ENCODE measurements around the gene NFIB. TPM values are rescaled to one million over a fixed set of nuclear protein-coding genes. Genes with fewer than 3 reads are reported as not detected.

Gene NFIB
- polyA plus RNA-seq, 1 of the 3 experiments (the other 2 are of a cell fraction), result 9.2 TPM

GRCh38 chr9:14068690-14069089, 245.3 kb downstream of the NFIB start:
- Histone ChIP-seq H2AFZ (ENCODE audit: low read depth) (no peak overlapping the region), H3K9me3 (no peaks in the 10 kb centered on the region), H3K4me3 (ENCODE audit: low read depth in 2 of 2, low read length in 1 of 2) (no peak overlapping the region), H3K4me1 (ENCODE audit: control insufficient read depth in 1 of 2, insufficient read depth in 2 of 2, low read depth in 1 of 2, low read length in 1 of 2) (no peaks in the 10 kb centered on the region; a peak in 2 of 4 replicates), H4K20me1 (ENCODE audit: insufficient read depth) (no peaks in the 10 kb centered on the region), H3K27me3 (ENCODE audit: insufficient read depth) (no peaks in the 10 kb centered on the region), H3K36me3 (replicated peaks in 1 of 2; ENCODE audit: control insufficient read depth in 1 of 2, insufficient read depth in 2 of 2, low read length in 1 of 2) (no peaks in the 10 kb centered on the region), H3K27ac (ENCODE audit: low read depth in 2 of 2, low read length in 1 of 2) (no peak overlapping the region), H3F3A (replicated peaks; ENCODE audit: insufficient read depth) (no peaks in the 10 kb centered on the region), H3K4me2 (no peak overlapping the region), H3K79me2 (ENCODE audit: insufficient read depth) (no peaks in the 10 kb centered on the region), H3K9ac (no peak overlapping the region), H3K9me2 (no peaks in the 10 kb centered on the region)
- 86% methylated on average over 4 of the region's 4 CpGs for WGBS (ENCODE audit: low lambda C conversion rate)
- no peak for DNase-seq
- POLR2A ChIA-PET, result no interaction called here
- CTCF ChIA-PET, result no interaction called here
- TF ChIP-seq SIN3A (IDR thresholded peaks at IDR 0.05; ENCODE audit: borderline replicate concordance, low read depth, low read length) (no peak), TEAD4 (IDR thresholded peaks at IDR 0.05; ENCODE audit: borderline replicate concordance, insufficient read depth) (no peak), RFX5 (IDR thresholded peaks at IDR 0.05; ENCODE audit: low read length) (no peak), POLR2AphosphoS5 (IDR thresholded peaks at IDR 0.05; ENCODE audit: low read depth, low read length) (no peak), NRF1 (IDR thresholded peaks at IDR 0.05; ENCODE audit: low read depth, low read length) (no peak), REST (IDR thresholded peaks at IDR 0.05; ENCODE audit: low read depth, low read length) (no peak), FOSL2 (IDR thresholded peaks at IDR 0.05; ENCODE audit: borderline replicate concordance, low read depth) (no peak), SMC3 (IDR thresholded peaks at IDR 0.05; ENCODE audit: low read depth, low read length) (no peak), NFIC (IDR thresholded peaks at IDR 0.05; ENCODE audit: borderline replicate concordance) (no peak), RAD21 (IDR thresholded peaks at IDR 0.05; ENCODE audit: low read length) (no peak)
- TF ChIP-seq, protein P1, sequence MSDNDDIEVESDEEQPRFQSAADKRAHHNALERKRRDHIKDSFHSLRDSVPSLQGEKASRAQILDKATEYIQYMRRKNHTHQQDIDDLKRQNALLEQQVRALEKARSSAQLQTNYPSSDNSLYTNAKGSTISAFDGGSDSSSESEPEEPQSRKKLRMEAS (IDR thresholded peaks at IDR 0.05; ENCODE audit: low read depth), result no peak
- TF ChIP-seq, protein P2, sequence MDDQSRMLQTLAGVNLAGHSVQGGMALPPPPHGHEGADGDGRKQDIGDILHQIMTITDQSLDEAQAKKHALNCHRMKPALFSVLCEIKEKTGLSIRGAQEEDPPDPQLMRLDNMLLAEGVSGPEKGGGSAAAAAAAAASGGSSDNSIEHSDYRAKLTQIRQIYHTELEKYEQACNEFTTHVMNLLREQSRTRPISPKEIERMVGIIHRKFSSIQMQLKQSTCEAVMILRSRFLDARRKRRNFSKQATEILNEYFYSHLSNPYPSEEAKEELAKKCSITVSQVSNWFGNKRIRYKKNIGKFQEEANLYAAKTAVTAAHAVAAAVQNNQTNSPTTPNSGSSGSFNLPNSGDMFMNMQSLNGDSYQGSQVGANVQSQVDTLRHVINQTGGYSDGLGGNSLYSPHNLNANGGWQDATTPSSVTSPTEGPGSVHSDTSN (IDR thresholded peaks at IDR 0.05), result no peak

DNA sequence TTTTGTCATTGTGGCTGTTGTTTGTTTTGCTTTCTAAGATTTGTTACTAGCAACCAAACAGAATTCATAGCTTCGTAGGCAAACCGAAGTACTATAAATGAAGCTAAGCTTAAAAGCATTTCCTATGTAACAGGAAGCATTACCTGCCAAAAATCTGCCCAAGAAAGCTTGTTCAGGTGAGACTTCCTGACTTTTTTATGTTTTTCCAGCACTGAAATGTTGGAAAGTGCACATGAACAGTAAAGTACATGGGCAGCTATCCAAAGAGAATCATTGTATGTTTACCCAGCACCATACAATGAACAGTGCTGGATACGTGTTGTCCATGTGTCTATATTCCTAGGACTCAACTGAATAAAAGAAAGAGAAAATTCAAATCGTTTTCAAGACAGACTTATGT, 247.1 kb downstream of the NFIB start:
- no peaks in the 10 kb centered on the region for H3K9me2 ChIP-seq
- ChIA-PET POLR2A (no interaction called here), CTCF (interaction anchor here (1.4 kb wide), 1 partner anchor 15 kb away, joined by 4 read pairs; no protein-coding TSS in a partner anchor)
- no peak overlapping the region for H2AFZ ChIP-seq (ENCODE audit: low read depth)
- H3K4me1 ChIP-seq (ENCODE audit: control insufficient read depth in 1 of 2, insufficient read depth in 2 of 2, low read depth in 1 of 2, low read length in 1 of 2), result peaks cover 0 to 16% of the 10 kb centered on the region in 2 experiments; a peak in 3 of 4 replicates
- H3K4me2 ChIP-seq, result no peak overlapping the region
- H3K9me3 ChIP-seq, result no peaks in the 10 kb centered on the region
- DNase-seq, result no peak
- no peaks in the 10 kb centered on the region for H3K27me3 ChIP-seq (ENCODE audit: insufficient read depth)
- H3K9ac ChIP-seq, result no peak overlapping the region
- no peaks in the 10 kb centered on the region for H4K20me1 ChIP-seq (ENCODE audit: insufficient read depth)
- H3K27ac ChIP-seq (ENCODE audit: low read depth in 2 of 2, low read length in 1 of 2), result no peak overlapping the region
- 83% methylated on average over 4 of the region's 4 CpGs for WGBS (ENCODE audit: low lambda C conversion rate)
- peaks cover 13% of the 10 kb centered on the region for H3F3A ChIP-seq (replicated peaks; ENCODE audit: insufficient read depth)
- no peak for TF ChIP-seq JUND (IDR thresholded peaks at IDR 0.05)
- TF ChIP-seq SIN3A (IDR thresholded peaks at IDR 0.05; ENCODE audit: borderline replicate concordance, low read depth, low read length), result no peak
- TF ChIP-seq RFX5 (IDR thresholded peaks at IDR 0.05; ENCODE audit: low read length), result no peak
- no peak for TF ChIP-seq YY1 (IDR thresholded peaks at IDR 0.05; ENCODE audit: low read depth)
- no peak for TF ChIP-seq USF2 (IDR thresholded peaks at IDR 0.05; ENCODE audit: borderline replicate concordance, low read depth, low read length)
- no peak for TF ChIP-seq RCOR1 (IDR thresholded peaks at IDR 0.05; ENCODE audit: low read length)
- TF ChIP-seq FOXJ3 (CRISPR knock-in tag; IDR thresholded peaks at IDR 0.05), result no peak
- TF ChIP-seq NFIC (IDR thresholded peaks at IDR 0.05; ENCODE audit: borderline replicate concordance), result no peak
- no peak overlapping the region for H3K4me3 ChIP-seq (ENCODE audit: low read depth in 2 of 2, low read length in 1 of 2)
- H3K79me2 ChIP-seq (ENCODE audit: insufficient read depth), result no peaks in the 10 kb centered on the region
- no peaks in the 10 kb centered on the region for H3K36me3 ChIP-seq (replicated peaks in 1 of 2; ENCODE audit: control insufficient read depth in 1 of 2, insufficient read depth in 2 of 2, low read length in 1 of 2)

All from SK-N-SH (cell line).